GM10248 (cell line): ENCODE measurements around the gene KCTD12.

Experiments used
- CTCF ChIA-PET: fragments of 300-600 bp; sonication (Branson Sonifier 250); formaldehyde crosslinking; extraction: SDS; loops from one replicate; lab custom pipeline; 2021; ENCODE audit warnings: antibody characterized with exemption; lab: Yijun Ruan, JAX
- POLR2A ChIA-PET: fragments of 350-650 bp; sonication (Branson Sonifier 250); formaldehyde crosslinking; extraction: SDS; loops from one replicate; lab custom pipeline; 2020; ENCODE audit warnings: antibody characterized with exemption; lab: Yijun Ruan, JAX
- DNase-seq: peaks from one replicate; pipeline ENCODE4 v3.0.0; 2012; ENCODE audit errors: extremely low spot score
- CTCF ChIP-seq: IDR thresholded peaks from 2 replicates; pipeline ENCODE4 v1.5.1; 2012; ENCODE audit warnings: mild to moderate bottlenecking, low read depth; ENCODE audit errors: extremely low read depth, missing control alignments, control extremely low read depth

The KCTD12 gene

GRCh38 chr13:76884186-76884906, 1.9 kb downstream of the KCTD12 start:
- no peak for TF ChIP-seq CTCF
- POLR2A ChIA-PET = no interaction called here
- DNase-seq = peak; percentile 18
- CTCF ChIA-PET = interaction anchor here (0.7 to 2.8 kb wide), 12 partner anchors 9 to 1208 kb away, joined by 3 to 14 read pairs (median 6); no protein-coding TSS in a partner anchor

- no peak for TF ChIP-seq CTCF
- no peak for DNase-seq
- ChIA-PET POLR2A (no interaction called here), CTCF (interaction anchor here (1.8 kb wide), 1 partner anchor 21 kb away, joined by 6 read pairs; no protein-coding TSS in a partner anchor)
Observed at GRCh38 chr13:76883236-76883635, 3.0 kb downstream of the KCTD12 start.

GRCh38 chr13:76882431-76882830, 3.8 kb downstream of the KCTD12 start:
- CTCF ChIA-PET = interaction anchor here (1.8 kb wide), 1 partner anchor 22 kb away, joined by 6 read pairs; no protein-coding TSS in a partner anchor
- POLR2A ChIA-PET = no interaction called here
- TF ChIP-seq CTCF = no peak
- DNase-seq = no peak

GRCh38 chr13:76879883-76880270, 6.3 kb downstream of the KCTD12 start:
- no peak for DNase-seq
- ChIA-PET CTCF (interaction anchor here (0.9 to 1.6 kb wide), 6 partner anchors 14 to 215 kb away, joined by 3 to 6 read pairs (median 4); no protein-coding TSS in a partner anchor), POLR2A (no interaction called here)
- TF ChIP-seq CTCF = no peak

GRCh38 chr13:76879203-76879882, 6.9 kb downstream of the KCTD12 start:
- TF ChIP-seq CTCF = no peak
- ChIA-PET POLR2A (no interaction called here), CTCF (interaction anchor here (0.7 to 1.6 kb wide), 8 partner anchors 14 to 214 kb away, joined by 3 to 6 read pairs (median 4); no protein-coding TSS in a partner anchor)
- DNase-seq = peak; percentile 53

- DNase-seq = no peak
- CTCF ChIA-PET = interaction anchor here (1.3 kb wide), 1 partner anchor 10 kb away, joined by 3 read pairs; no protein-coding TSS in a partner anchor
- no peak for TF ChIP-seq CTCF
- POLR2A ChIA-PET = no interaction called here
Observed at GRCh38 chr13:76878043-76878442, 8.2 kb downstream of the KCTD12 start.
